Natural killer cell (primary cell): ENCODE results near the gene TYMS. TPM values are rescaled to one million over a fixed set of nuclear protein-coding genes. Genes with fewer than 3 reads are reported as not detected.

Experiments
- ATAC-seq, 3 donors: fragments of 150-1000 bp in 2 of 3; fragments of 200-7000 bp in 1 of 3; cut with Tn5 transposase; 1 replicate in 1 of 3; 2 replicates in 2 of 3; pipeline ENCODE4 v1.10.0; 2021; ENCODE audit warnings: mild to moderate bottlenecking in 2 of 3, moderate library complexity in 2 of 3
- DNase-seq, 2 donors: peaks; one replicate each; pipeline versions ENCODE4 v3.0.0 to v3.0.0-alpha.2; 2013 to 2021; ENCODE audit warnings: mixed read lengths in 1 of 2
- H3K27ac ChIP-seq: one replicate; pipeline ENCODE4 v1.5.1; 2013; ENCODE audit warnings: mild to moderate bottlenecking, low read length
- H3K27me3 ChIP-seq: one replicate; pipeline ENCODE4 v1.6.1; 2013; ENCODE audit warnings: low read length; ENCODE audit not compliant: control insufficient read depth, insufficient read depth
- H3K36me3 ChIP-seq: one replicate; pipeline ENCODE4 v1.6.1; 2013; ENCODE audit warnings: low read length; ENCODE audit not compliant: control insufficient read depth, insufficient read depth
- H3K4me1 ChIP-seq: one replicate; pipeline ENCODE4 v1.6.1; 2013; ENCODE audit warnings: low read length; ENCODE audit not compliant: control insufficient read depth, insufficient read depth
- H3K4me3 ChIP-seq: one replicate; pipeline ENCODE4 v1.5.1; 2013; ENCODE audit warnings: low read length
- H3K9me3 ChIP-seq: one replicate; pipeline ENCODE4 v1.6.1; 2013; ENCODE audit warnings: low read length; ENCODE audit not compliant: control insufficient read depth, insufficient read depth
- H3K27ac Mint-ChIP-seq, 2 donors: one replicate each; pipeline ENCODE4 v1.8.0; 2022; ENCODE audit warnings: mild to moderate bottlenecking in 2 of 2, mixed read lengths in 2 of 2, moderate library complexity in 1 of 2
- H3K27me3 Mint-ChIP-seq, 2 donors: one replicate each; pipeline ENCODE4 v1.8.0; 2022; ENCODE audit warnings: low read depth in 2 of 2, mixed read lengths in 2 of 2
- H3K36me3 Mint-ChIP-seq: one replicate; pipeline ENCODE4 v1.8.0; 2022; ENCODE audit warnings: mixed read lengths
- H3K4me1 Mint-ChIP-seq, 2 donors: one replicate each; pipeline ENCODE4 v1.8.0; 2022; ENCODE audit warnings: mixed read lengths in 2 of 2
- H3K4me3 Mint-ChIP-seq: one replicate; pipeline ENCODE4 v1.8.0; 2022; ENCODE audit warnings: mild to moderate bottlenecking, moderate library complexity, mixed read lengths
- H3K9me3 Mint-ChIP-seq, 2 donors: one replicate each; pipeline ENCODE4 v1.8.0; 2022; ENCODE audit warnings: mixed read lengths in 2 of 2
- WGBS: methylation state at CpG from one replicate; pipeline ENCODE4 v1.1.7; 2013; ENCODE audit warnings: missing lambda C conversion rate; ENCODE audit not compliant: insufficient coverage; 5-methylcytosine and 5-hydroxymethylcytosine counted together
- intact Hi-C: fragments of 100-400 bp; cut with micrococcal nuclease; formaldehyde crosslinking; loops from one replicate; pipeline ENCODE4 v1.14.2; 2022
- total RNA-seq, 4 donors: library from RNA; stranded (reverse); fragments of 120-200 nt in 1 of 4; gene quantifications; one replicate each; pipeline versions ENCODE4 v1.2.3 to v1.2.4, GENCODE V29; 2013 to 2022
- TF ChIP-seq, protein P1 (sequence below): fragments of 200-600 bp; IDR thresholded peaks from one replicate; pipeline ENCODE4 v1.8.0; 2022; ENCODE audit warnings: antibody characterized with exemption

Gene TYMS
- total RNA-seq, 3 donors from 2014 or later (not counting 1 experiment from before 2014, with no cell fraction given), result 5.8 to 13.6 (median 7.8) TPM

DNA sequence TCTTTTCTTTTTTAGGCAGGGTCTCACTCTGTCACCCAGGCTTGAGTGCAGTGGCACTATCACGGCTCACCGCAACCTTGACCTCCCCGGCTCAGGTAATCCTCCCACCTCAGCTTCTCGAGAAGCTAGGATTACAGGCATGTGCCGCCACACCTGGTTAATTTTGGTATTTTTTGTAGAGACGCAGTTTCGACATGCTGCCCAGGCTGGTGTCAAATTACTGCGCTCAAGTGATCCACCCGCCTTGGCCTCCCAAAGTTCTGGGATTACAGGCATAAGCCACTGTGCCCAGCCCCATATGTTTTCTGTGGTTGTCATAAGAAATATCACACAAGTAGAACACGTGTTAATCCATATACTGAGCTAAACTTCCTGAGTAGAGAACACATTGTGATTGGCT is 40.3 kb downstream of the TYMS start:
- H3K27me3 Mint-ChIP-seq, result no peaks in the 10 kb centered on the region

DNA sequence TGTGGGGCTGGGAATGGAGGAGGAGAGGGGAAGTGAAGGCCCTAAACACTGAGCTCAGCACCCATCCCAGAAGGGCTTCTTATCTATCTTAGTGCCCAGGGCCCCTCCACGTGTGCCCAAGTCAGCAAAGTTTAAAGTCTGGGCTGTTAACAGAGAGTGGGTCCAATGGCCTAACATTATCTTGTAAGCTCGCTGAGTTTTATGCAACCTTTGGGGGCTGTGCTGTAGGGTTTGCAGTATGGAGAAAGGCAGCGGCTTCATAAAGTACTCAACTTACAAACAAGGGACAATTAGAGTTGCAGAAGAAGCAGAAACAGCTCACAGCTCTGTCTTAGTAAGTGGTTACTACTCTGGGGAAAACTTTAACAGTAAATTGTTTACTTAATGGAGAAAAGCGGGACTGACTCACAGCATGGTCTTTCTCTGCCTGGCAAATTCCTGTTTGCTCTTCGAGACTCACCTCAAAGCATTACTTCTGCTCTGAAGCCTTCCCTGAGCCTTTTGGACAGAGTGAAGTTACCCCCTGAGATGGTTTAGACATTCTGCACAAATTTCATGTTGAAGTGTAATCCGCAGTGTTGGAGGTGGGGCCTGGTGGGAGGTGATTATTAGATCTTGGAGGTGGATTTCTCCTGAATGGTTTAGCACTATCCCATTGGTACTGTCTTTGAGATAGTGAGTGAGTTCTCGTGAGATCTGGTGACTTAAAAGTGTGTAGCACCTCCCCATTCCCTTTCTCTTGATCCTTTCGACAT is 45.9 kb downstream of the TYMS start:
- DNase-seq, result no peak
- no peaks in the 10 kb centered on the region for H3K36me3 ChIP-seq

More for the DNA sequence above, 40.3 kb downstream of the TYMS start:
- Histone ChIP-seq H3K36me3 (peaks cover 4% of the 10 kb centered on the region), H3K27me3 (no peaks in the 10 kb centered on the region), H3K9me3 (no peaks in the 10 kb centered on the region), H3K27ac (no peak overlapping the region), H3K4me3 (no peak overlapping the region), H3K4me1 (no peaks in the 10 kb centered on the region)
- DNase-seq, result no peak
- Mint-ChIP-seq H3K27ac (no peak overlapping the region), H3K4me3 (no peak overlapping the region), H3K4me1 (peaks cover 0 to 6% of the 10 kb centered on the region in 2 donors), H3K36me3 (no peaks in the 10 kb centered on the region), H3K9me3 (no peaks in the 10 kb centered on the region)
- 92% methylated on average over 9 of the region's 10 CpGs for WGBS
- intact Hi-C loops, result no loop called here
- TF ChIP-seq, protein P1, sequence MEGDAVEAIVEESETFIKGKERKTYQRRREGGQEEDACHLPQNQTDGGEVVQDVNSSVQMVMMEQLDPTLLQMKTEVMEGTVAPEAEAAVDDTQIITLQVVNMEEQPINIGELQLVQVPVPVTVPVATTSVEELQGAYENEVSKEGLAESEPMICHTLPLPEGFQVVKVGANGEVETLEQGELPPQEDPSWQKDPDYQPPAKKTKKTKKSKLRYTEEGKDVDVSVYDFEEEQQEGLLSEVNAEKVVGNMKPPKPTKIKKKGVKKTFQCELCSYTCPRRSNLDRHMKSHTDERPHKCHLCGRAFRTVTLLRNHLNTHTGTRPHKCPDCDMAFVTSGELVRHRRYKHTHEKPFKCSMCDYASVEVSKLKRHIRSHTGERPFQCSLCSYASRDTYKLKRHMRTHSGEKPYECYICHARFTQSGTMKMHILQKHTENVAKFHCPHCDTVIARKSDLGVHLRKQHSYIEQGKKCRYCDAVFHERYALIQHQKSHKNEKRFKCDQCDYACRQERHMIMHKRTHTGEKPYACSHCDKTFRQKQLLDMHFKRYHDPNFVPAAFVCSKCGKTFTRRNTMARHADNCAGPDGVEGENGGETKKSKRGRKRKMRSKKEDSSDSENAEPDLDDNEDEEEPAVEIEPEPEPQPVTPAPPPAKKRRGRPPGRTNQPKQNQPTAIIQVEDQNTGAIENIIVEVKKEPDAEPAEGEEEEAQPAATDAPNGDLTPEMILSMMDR, result no peak
- no peak for ATAC-seq

DNA sequence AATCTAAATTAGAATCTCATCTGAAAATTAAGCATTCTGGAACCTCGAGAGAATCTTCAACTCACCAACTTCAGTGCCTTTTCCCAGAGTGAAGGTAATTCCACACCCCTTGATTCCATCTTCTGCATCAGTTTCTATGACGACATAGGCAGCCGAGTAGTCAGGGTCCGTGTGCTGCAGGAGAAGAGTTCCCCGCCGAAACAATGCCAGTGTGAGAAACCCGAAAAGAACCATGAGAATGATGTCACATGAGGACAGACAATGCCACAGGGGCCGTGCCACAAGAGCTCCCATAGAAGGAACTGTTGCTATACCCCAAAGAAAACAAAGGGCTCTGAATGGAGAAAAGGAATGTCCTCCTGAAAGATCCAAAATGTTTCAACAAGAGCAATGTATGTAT is 49.0 kb downstream of the TYMS start:
- WGBS, result 94% methylated on average over 8 of the region's 8 CpGs
- Histone ChIP-seq H3K9me3 (no peaks in the 10 kb centered on the region), H3K4me3 (no peak overlapping the region), H3K27me3 (no peaks in the 10 kb centered on the region), H3K4me1 (peaks cover 7% of the 10 kb centered on the region), H3K36me3 (no peaks in the 10 kb centered on the region), H3K27ac (no peak overlapping the region)
- intact Hi-C loops, result no loop called here
- no peak overlapping the region for H3K27ac Mint-ChIP-seq
- peaks cover 4 to 26% of the 10 kb centered on the region in 2 donors for H3K4me1 Mint-ChIP-seq
- no peaks in the 10 kb centered on the region for H3K27me3 Mint-ChIP-seq
- H3K36me3 Mint-ChIP-seq, result no peaks in the 10 kb centered on the region
- ATAC-seq, result no peak
- no peak for DNase-seq
- H3K4me3 Mint-ChIP-seq, result no peak overlapping the region
- H3K9me3 Mint-ChIP-seq, result no peaks in the 10 kb centered on the region
- TF ChIP-seq, protein P1, result no peak

More for the DNA sequence above, 45.9 kb downstream of the TYMS start:
- no peaks in the 10 kb centered on the region for H3K4me1 ChIP-seq
- Mint-ChIP-seq H3K4me1 (peaks cover 0 to 7% of the 10 kb centered on the region in 2 donors), H3K4me3 (no peak overlapping the region), H3K27ac (peak overlapping the region; percentile 3 to 48), H3K9me3 (no peaks in the 10 kb centered on the region), H3K27me3 (no peaks in the 10 kb centered on the region), H3K36me3 (no peaks in the 10 kb centered on the region)
- no peak overlapping the region for H3K4me3 ChIP-seq
- H3K27me3 ChIP-seq, result no peaks in the 10 kb centered on the region
- peak in 1 of 3 donors; percentile 37 for ATAC-seq
- WGBS, result 79% methylated on average over 7 of the region's 8 CpGs
- H3K27ac ChIP-seq, result no peak overlapping the region
- intact Hi-C loops, result no loop called here
- TF ChIP-seq, protein P1, result no peak
- H3K9me3 ChIP-seq, result no peaks in the 10 kb centered on the region
